GM12872 (cell line): ENCODE results near the gene MTCL1.

ENCODE experiments used
- CTCF ChIP-seq: IDR thresholded peaks from 3 replicates; pipeline ENCODE4 v1.5.1; 2011; ENCODE audit warnings: low read depth, mild to moderate bottlenecking, low read length, moderate library complexity; ENCODE audit not compliant: insufficient read depth

The MTCL1 gene

DNA sequence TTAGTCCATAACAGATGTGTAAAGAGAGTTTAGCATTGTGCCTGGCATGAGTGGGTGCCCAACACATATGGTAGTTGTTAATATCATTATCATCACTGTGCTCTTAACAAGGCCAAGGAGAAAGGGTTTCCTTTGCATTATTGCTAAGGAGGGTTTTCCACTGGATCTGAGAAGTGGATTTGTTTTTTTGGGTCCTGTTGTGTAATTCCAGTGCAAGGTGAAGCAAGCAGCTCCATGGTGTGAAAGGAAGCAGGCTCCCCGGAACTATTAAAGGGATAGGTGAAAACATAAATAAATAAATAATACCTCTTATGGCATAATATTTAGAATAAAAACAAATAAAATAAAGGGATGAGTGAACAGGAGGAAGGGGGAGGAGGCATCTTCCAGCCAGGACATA lies 65.3 kb downstream of the MTCL1 start:
- TF ChIP-seq CTCF: no peak

- no peak for TF ChIP-seq CTCF
Measured at GRCh38 chr18:8771930-8772329, 66.6 kb downstream of the MTCL1 start.

DNA sequence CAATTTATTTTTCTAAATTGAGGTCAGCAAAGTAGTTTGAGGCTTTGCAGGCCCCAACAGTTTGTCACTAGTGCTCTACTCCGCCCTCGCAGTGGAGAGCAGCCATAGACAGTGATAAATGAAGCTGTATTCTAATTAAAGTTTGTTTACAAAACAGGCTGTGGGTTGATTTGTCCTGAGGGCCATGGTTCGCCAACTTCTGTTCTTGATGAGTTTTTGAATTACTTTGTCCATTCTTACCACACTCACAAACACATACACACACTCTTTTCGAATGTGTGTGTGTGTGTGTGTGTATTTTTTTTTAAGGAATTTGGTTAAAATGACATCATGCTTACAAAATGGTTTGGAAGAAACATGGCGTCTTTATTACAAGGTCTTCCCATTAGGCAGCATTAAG lies 68.6 kb downstream of the MTCL1 start:
- no peak for TF ChIP-seq CTCF

GRCh38 chr18:8776013-8776943 lies 70.9 kb downstream of the MTCL1 start:
- TF ChIP-seq CTCF: no peak

GRCh38 chr18:8777846-8778245 lies 72.5 kb downstream of the MTCL1 start:
- no peak for TF ChIP-seq CTCF

DNA sequence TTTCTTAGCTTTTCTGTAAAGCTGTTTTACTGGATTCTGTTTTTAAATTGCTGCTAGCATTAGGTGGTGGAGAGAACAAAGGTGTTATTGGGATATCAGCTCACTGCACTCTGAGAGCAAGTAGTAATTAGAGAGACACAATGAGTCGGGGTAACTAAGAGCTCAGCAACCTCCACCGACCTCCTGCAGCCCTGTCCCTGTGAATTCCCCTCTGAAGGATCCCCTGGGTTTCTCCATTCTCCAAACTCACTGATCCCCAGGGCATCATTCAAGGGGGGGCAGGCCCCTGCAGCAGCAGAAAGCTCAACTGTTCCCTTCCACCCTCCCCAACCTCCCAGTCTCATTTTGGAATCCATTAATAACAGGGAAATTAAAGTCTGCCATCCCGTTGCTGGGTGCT lies 73.0 kb downstream of the MTCL1 start:
- no peak for TF ChIP-seq CTCF

DNA sequence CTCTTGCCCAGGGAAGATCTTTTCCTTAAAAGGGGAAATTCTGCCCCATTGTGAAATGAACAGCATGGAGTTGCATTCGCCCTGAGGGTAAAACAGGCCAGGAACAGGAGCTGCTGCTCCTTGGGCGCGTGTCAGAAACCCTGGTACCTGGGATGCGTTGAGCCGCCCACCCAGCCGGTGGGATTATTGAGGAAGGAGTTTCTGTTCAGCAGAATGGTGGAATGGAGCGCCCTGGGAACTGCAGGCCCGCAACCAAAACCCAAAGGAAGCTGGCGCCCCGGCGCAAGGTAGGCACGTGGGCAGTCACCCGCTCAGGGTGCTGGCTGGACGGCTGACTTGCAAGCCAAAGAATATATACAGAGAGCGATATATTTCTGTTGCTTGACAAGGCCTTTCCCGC lies 73.5 kb downstream of the MTCL1 start:
- no peak for TF ChIP-seq CTCF
